PFSK-1 (cell line): ENCODE measurements around the gene EEFSEC.

Experiments
- FOXP2 ChIP-seq: optimal IDR thresholded peaks from 2 replicates; pipeline ENCODE3; 2011; ENCODE audit warnings: borderline replicate concordance, control low read depth, inconsistent platforms; ENCODE audit not compliant: insufficient read depth; ENCODE audit errors: extremely low read length, extremely low read depth
- POLR2AphosphoS5 ChIP-seq: IDR thresholded peaks from 2 replicates; pipeline ENCODE4 v1.6.1; 2012; ENCODE audit warnings: low read depth, mild to moderate bottlenecking, control low read depth, low read length, moderate library complexity
- SIN3A ChIP-seq: IDR thresholded peaks from 2 replicates; pipeline ENCODE4 v1.6.1; 2012; ENCODE audit warnings: mild to moderate bottlenecking, low read length, moderate library complexity, borderline replicate concordance; ENCODE audit not compliant: insufficient read depth
- TAF1 ChIP-seq: IDR thresholded peaks from 2 replicates; pipeline ENCODE4 v1.6.1; 2012; ENCODE audit warnings: low read length, control low read depth, borderline replicate concordance; ENCODE audit not compliant: insufficient read depth
- TF ChIP-seq, protein P1 (sequence below), 2 experiments: IDR thresholded peaks; 2 replicates each; pipeline versions ENCODE4 v1.6.1 to v1.8.0; 2011 to 2012; ENCODE audit warnings: low read depth in 2 of 2, low read length in 2 of 2, control low read depth in 1 of 2, inconsistent platforms in 1 of 2, mild to moderate bottlenecking in 1 of 2, moderate library complexity in 1 of 2; ENCODE audit not compliant: insufficient read depth in 1 of 2

DNA sequence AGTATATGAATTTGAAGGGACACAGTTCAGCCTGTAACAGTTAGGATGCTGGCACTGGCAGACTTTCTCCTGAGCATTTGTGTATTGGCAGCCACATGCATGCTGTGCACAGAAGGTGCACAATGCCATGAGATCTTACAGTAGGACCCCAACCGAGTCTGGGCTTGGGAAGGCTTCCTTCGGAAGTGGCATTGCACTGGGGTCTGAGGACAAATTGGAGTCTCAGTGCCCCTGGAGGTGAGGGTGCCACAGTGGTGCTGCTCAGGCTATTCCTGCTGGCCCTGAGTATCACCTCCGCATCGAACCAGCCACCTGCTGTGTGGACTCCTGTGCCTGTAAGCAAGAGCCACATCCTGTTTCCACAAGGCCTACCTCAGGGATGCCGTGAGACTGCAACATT is 213.9 kb downstream of the EEFSEC start:
- TF ChIP-seq POLR2AphosphoS5 = no peak
- TF ChIP-seq TAF1 = no peak
- no peak for TF ChIP-seq SIN3A
- TF ChIP-seq FOXP2 = no peak
- TF ChIP-seq, protein P1, sequence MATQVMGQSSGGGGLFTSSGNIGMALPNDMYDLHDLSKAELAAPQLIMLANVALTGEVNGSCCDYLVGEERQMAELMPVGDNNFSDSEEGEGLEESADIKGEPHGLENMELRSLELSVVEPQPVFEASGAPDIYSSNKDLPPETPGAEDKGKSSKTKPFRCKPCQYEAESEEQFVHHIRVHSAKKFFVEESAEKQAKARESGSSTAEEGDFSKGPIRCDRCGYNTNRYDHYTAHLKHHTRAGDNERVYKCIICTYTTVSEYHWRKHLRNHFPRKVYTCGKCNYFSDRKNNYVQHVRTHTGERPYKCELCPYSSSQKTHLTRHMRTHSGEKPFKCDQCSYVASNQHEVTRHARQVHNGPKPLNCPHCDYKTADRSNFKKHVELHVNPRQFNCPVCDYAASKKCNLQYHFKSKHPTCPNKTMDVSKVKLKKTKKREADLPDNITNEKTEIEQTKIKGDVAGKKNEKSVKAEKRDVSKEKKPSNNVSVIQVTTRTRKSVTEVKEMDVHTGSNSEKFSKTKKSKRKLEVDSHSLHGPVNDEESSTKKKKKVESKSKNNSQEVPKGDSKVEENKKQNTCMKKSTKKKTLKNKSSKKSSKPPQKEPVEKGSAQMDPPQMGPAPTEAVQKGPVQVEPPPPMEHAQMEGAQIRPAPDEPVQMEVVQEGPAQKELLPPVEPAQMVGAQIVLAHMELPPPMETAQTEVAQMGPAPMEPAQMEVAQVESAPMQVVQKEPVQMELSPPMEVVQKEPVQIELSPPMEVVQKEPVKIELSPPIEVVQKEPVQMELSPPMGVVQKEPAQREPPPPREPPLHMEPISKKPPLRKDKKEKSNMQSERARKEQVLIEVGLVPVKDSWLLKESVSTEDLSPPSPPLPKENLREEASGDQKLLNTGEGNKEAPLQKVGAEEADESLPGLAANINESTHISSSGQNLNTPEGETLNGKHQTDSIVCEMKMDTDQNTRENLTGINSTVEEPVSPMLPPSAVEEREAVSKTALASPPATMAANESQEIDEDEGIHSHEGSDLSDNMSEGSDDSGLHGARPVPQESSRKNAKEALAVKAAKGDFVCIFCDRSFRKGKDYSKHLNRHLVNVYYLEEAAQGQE (IDR thresholded peaks at IDR 0.05; ENCODE audit: insufficient read depth in 1 of 2, low read depth in 2 of 2, low read length in 2 of 2) = no peak
